HG02678 (cell line): ENCODE measurements around the gene TKT.

Source experiments
- ATAC-seq: cut with Tn5 transposase; IDR thresholded peaks from one replicate; pipeline ENCODE4 v1.9.1; 2021; ENCODE audit warnings: mild to moderate bottlenecking, moderate library complexity; ENCODE audit not compliant: unreplicated experiment

Gene TKT

DNA sequence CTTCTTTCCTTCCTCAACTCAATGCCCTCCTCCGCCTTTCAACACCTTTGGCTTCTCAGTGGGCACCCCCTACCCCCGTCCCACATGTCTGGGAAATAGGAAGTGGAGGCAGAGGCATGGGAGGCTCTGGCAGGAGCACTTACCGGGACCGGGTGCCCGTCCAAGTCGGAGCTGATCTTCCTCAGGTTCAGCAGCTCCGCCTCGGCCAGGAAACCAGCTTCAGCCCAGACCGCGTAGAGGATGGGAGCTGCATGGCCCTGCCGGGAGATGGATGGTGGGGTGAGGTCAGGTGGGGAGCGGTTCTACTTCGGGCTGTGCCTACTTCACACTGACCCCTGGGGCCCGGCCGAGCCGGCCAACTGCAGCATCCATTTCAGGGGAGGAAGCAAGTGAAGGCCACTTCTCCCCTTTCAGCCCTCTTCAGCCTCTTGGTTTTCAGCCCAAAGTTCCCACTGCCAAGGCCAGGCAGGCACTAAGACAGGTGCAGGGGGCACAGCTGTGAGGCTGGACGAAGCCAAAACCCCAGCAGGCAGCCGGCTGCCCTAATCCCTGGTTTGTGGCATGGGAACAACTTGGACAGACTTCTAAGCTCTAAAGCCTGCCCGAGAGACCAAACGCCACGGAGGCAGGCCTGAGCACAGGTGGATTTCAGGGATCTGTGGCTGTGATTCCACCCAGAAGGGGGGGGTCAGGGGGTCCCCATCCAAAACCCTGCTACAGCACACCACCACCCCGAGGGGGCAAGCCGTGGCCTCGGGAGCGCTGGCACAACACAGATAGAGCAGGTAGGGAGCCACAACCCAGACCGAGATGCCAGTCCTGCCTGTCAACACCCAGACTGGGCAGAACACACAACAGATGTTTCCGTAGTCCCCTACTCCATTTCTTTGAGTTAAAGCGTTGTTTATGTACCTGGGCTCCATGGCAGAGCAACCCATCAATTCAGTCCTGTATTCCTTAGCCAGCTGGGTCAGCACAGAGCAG, 14.5 kb downstream of the TKT start:
- no peak for ATAC-seq

DNA sequence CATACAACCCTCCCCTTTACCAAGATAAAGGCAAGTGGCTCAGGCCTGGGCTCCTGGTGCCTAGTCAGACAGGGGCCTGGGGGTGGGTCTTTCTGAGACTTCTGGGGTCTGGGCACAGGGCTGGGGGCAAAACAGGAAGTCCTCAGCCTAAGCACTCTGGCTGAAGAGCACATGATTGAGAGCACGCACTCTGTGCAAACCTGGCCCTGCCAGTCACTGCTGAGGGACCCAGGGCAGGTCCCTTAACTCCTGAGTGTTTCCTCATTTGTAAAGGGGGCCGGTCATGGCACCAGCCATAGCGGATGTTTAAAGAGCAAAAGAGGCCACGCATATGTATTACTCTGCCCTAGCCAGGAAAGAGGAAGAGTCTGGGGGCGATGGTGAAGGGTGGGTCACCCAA, 16.0 kb downstream of the TKT start:
- ATAC-seq: no peak

DNA sequence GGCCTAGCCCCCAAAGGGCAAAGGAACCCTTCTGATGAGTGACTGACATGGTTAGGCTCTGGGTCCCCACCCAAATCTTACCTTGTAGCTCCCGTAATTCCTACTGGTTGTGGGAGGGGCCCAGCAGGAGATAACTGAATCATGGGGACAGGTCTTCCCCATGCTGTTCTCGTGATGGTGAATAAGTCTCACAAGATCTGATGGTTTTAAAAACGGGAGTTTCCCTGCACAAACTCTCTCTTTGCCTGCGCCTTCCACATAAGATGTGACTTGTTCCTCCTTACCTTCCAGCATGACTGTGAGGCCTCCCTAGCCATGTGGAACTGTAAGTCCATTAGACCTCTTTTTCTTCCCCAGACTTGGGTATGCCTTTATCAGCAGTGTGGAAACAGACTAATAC, 16.9 kb downstream of the TKT start:
- ATAC-seq: no peak

DNA sequence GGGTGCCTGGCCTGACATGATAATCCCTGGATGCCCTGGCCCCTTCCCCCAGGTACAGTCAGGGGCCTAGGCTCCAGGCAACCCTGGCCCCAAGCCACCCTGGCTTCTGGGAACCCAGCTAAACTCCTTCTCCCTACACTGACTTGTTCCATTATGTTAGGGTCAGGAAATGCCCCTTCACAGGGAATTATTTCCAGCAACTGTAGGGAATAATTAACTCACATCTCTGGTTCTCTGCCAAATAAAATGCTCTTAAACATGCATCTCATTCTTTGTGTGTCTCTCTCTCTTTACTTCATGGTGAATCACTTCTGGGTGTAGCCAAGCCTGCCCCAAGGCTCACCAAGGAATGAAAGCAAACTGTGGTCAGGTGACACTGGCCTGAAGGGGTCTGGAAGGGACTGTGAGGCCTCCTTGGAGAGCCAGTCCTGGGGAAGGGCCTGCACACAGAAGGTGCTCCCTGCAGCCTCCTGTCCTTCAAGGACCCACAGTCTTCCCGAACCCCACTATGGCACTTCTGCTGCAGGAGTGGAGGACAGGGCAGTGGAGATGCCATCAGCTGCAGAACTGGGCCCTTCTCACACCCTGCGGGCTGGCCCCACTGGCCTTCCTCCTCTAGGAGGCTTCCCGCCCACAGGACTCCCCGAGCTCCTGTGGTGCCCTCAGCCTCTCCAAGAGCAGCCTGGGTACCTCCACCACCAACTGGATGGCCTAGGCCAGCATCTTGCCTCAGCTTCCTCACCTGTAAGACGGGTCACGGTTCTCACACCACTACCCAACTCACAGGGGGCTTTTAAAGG, 17.6 kb downstream of the TKT start:
- no peak for ATAC-seq

DNA sequence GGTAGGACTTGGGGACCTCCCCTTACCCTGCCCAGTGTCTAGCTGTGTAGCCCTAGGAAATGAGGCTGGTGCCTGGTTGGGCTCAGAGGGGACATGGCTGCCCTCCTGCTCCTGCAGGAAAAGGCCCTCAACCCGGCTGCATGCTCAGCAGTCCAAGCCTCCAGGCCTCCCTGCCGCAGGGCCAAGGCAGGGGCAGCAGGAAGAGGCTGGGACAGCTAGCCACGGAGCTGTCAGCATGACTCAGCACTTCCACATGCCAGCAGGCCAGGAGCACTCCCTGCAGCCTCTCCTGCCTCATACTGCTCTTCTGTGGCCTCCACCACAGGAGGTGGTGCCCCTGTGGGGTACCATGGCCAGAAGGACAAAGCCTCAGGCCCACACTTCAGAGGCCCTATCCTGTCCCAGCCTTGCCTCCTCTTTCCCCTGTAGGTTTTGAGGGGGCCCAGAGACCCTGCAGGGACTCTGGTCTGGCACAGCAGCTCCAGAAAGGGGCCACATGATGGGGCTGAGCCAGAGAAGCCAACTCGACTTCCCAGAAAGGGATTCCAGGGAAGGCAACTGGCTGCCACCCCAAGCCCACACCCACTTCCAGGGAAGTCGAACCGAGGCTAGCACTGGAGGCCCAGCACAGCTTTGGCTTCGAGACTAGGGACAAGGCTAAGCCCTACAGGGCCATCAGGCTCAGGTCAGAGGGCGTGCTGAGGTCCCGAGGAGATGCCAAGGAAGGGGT, 19.5 kb downstream of the TKT start:
- no peak for ATAC-seq

DNA sequence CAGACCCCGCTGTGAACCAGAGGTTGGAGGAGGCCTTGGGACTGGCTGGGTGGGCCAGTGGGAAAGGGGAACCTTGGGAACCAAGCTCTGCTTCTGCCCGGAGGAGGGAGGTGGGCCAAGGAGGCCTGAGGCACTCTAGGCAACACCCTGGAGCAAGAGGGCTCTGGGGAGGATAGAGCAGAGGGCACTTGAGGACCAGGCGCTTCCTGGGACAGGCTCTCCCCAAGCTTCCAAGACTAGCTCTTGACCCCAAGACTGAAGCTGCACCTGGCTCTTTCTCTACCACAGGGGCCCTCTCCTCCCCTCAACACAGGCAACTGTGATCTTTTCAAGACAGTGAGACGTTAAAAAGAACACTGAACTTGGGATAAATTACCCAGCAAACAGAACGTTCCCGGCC, 20.3 kb downstream of the TKT start:
- ATAC-seq: no peak

DNA sequence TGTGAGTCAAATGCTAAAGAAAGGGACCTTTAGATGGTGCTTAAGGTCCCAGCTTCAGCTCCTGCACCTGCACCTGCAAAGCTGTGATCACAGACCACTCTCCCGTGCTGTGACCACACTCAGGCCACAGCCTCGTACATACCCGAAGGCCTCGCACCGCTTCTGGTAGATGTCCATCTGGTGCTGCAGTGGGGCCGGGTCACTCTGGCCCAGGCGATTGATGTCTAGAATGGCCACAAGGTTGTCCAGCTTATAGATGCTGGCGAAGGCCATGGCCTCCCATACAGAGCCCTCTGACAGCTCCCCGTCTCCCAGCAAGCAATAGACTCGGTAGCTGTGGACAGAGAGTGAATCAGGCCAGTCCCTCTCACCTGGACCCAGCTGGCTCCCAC, 21.0 kb downstream of the TKT start:
- ATAC-seq: no peak

DNA sequence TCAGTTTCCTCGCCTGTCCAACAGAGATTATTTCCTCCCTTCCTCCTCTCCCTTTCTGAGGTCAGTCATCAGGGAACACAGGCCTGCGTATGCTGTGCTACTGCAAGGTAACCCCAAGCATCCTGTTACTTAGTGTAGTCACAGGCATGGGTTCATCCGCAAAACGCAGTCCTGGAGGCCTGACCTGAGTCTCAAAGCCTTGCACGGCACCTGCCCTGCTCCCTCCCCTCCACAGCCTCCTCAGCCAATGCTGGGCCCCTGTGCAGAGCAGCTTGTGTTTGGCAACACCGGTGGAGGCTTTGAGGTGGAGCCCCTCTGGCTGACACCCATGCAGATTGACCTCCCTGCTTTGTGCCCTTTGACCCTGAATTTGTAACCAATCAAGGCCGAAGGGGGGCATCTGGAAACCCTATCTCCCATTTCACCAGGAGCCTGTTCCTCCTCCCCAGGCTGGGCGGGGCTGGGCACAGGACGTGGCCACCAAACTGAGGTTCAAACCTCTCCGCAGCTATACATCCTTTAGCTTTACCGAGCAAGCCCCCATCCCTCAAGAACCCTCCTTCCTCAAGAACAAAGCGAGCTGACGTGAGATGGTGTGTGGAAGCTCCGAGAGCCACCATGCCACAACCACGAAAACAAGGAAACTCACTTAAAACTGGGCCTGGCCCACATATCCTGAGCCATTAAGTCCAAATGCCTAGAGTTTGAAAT, 21.5 kb downstream of the TKT start:
- ATAC-seq: no peak

DNA sequence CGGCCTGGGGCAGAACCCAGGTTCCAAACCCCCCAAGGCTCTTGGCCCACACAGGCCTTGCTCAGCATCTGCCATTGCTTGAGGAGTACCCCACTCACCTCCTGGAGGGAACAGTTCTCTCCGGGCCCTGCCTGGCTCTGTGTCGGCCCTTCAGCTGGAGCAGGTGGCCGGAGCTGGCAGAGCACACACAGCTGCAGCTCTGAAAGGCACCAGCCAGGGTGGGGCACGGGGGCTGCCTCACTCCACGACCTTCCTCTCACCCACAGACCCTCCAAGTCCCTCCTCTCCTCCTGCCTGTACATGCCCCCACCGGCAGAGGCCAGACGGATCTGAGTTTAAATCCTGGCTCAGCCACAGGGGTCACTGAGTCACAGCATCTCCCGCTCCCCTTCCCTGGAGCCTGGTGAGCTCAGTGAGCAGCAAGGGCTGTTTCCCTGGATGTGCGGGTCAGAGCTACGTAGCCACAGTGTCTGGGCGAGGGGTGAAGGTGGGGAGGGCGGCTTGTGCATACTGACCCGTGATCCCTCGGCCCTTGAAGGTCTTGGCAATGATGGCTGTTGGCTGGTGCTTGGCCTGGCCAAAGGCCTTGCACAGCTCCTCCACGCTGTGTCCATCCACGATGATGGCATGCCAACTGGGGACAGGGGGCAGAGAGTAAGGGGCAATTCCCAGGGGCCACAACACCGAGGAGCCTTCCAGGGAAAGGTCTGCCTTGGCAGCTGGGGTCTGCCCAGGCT, 23.0 kb downstream of the TKT start:
- no peak for ATAC-seq

DNA sequence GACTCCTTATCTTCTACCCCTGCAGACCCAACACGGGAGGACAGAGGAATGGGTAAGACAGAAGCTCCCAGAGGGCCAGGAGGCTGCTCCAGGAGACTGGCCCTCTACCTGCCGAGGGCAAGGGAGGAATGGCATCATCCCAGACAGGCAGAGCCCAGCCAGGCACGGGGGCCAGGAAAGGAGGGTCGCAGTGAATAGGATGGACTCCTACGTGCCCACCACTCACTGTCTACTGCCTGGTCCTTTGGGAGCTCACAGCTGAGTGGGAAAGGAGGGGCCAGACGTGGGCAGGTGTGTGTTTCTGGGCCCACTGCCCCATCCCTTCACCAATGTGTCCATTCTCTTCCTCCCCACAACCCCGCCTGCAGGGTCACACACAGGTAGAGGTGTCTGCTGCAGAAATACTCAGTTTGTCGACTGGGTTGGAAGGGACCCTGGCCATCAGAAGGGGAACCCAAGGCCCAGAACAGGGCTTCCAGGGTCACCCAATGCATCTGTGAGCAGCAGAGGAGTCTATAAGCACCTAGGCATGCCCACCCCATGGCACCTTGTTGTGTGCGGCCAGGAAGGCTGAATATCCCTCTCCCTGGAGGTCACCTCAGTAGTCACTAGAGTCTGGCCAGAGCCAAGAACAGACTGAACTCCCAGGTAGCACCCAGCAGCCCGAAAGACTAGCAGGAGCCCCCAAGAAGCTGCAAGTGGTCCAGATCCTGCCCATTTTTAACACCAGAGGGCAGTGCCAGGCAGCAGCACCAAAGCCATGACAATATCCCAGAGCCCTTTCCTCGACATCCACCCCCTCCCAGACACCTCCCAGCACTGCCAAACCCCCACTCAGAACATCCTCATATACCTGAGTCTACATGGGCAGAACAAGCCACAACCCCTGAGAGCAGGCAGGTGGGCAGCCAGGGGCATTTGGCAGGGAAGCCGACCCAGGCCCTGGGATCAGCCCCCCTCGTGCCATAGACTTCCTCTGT, 24.0 kb downstream of the TKT start:
- no peak for ATAC-seq

DNA sequence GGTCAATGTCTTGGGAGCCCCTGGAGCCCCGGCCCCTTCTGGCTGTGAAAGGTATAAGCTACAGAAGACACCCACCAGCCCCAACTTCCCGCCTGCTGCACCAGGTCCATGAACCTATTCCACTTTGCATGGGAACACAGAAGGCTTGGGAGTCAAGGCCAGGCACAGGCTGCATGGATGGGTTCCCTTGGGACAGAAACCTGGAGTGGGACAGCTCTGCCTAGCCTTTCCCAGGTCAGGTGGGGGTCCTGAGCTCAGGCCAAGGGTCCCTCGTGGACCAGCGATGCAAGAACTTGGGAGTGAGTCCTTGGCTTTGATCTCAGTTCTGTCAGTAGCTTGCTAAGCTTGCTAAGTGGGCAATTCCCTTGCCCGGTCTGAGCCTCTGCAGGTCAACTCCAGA, 25.0 kb downstream of the TKT start:
- no peak for ATAC-seq

DNA sequence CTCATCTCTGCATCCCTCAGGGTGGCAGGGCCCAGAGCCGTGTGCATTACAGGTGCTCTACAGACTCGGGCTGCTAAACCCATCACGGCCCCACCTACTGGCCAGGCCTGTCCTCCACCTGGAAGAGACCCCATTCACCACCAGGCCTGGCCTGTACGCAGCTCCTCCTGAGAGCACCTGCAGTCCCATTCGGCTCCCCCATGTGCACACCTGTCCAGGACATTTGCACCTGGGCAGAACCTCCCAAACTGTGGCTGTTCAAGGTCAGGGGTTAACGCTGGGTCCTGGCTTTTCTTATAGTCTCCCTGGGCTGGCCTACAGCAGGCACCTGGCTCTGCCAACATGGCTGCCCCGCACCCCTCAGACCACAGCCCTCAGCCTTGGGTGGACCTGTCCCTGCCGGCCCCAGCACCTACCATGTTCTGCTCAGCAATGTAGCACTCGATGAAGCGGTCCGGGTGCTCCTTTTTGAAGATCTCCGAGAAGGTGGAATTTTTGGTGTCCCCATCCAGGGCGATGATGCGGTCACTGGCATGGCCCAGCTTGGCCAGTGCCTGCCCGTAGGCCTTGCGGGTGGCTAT, 25.7 kb downstream of the TKT start:
- no peak for ATAC-seq

DNA sequence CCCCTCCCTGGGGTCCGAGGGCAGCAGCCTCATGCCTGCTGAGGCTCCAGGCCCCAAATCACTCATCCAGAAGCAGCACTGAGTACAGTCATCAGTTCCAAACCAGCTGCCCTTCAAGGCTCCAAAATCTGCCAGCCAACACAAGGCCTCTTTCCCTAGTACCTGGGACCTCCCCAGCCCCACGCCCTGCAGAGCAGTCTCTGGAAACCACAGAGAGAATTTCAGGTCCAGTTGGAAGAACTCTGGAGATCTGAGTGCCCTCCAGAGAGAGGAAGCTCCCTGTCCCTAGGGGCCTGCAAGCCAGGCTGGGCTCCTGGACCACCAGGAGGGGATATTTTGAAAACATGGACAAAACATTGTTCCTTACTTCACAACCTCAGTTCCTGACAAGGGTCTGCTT, 26.2 kb downstream of the TKT start:
- ATAC-seq: no peak

DNA sequence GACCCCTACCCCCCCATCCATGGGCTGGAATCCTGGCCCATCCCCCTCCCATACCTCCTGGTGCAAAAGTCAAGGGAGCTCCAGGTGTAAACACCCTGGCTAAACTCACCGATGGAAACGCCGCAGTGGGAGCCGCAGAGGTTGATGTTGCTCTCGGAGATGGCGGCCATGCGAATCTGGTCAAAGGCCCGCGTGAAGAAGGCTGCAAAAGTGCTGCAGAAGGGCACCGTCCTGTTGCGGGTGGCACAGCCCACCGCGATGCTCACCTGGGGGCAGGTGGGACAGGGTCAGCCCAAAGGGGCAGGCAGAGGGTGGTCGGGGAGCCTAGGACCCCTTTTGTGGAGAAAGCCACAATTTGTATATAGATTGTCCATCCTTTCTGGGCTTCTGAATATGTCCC, 26.7 kb downstream of the TKT start:
- ATAC-seq: no peak

DNA sequence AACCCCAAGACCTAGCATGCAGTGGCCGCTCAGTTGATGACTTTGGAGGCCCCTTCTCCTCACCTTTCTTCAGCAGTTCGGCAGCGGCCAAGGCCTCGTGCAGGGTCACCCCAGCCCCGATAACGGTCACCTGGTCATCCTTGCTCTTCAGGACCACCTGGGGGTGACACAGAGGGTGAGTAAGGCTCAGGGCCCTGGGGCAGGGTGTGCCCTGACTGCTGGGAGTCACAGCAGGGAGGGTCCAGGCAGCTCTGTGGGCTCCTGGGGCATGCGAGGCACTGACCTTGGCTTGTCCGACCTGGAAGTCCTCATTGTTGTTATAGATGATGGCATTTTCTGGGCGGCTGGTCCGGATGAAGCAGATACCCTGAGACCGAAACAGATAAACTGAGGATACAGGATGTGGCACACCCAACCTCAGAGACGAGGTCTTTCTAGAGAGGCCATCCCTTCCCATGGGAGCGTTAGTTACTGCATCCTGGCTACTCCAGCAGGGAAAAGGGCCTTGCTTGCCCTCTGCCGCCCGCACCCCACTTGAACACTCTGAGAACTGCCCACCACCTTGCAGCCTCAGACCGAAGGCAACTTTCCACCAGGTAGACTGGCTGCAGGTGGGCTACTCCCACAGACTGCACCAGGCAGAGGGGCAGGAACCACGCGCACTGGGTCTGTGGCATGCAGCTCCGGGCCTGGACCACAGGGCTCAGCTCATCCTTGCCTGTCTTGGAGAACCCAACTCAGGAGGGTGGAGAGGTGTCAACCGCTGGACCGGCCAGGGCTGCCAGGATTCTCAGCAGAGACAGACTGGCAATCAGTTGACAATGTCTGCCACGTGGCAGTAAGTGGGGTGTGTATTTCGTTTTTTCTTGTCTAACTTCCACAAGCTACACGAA, 27.6 kb downstream of the TKT start:
- ATAC-seq: no peak

DNA sequence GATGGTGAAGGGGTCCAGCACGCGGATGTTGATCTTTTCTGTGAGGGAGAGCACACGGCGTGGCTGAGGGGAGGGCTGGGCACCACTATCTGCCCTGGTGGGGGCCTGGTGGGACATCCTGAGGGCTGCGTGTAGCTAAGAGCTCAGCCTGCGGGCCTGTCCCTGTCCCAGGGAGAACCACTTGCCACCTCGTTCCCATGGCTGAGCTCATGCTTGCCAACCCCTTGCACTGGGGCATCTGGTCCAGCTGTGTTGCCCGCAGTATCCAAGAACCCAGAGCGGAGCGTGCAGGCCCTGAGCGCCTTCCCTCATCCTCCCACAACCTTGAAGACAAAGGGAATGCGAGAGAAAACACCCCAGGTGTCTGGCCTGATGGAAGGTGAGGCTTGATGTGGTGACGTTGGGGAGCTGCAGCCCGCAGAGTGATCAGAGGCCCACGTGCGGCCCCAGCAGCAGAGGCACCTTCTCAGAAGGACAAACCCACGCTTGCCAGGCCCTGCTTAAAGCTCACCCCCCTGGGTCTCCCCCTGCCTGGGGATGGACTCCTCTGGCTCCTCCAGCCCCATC, 28.9 kb downstream of the TKT start:
- ATAC-seq: no peak

DNA sequence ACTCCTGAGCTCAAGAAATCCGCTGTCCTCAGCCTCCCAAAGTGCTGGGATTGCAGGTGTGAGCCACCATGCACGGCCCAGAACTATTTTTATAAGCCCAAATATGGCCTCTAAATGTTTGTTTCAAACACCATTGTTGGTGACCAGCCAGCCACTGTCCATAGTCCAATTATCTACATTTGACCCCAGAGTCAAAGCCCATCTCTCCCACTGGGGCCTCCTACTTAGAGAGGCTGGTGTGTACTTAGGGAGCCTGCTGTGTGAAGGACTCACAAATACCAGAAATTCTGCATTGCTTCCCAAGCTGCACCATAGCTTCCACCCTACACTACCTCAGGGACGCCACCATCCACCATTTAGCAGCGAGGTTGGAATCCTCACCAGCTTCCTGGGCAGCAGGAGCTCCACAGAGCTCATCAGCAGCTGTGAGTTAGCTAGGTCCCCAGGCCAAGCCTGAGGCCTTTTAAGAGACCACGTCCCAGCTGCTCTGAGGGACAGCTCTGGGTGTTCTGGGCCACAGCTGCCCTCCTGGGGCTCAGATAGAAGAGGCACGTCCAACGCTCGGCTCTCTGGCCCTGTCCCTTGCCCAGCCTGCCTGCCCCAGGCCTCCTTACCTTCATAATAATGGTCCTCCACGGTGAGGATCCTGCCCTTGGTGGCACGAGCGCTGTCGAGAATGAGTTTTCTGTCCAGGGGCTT, 29.5 kb downstream of the TKT start:
- ATAC-seq: no peak
